ENCODE results near the gene SLC4A5.
"Not testable (repeated sequence)": the region's sequence is repeated elsewhere in the genome, so short reads cannot be mapped to it uniquely, and the experiment has no call there.

SLC4A5 gene

GRCh38 chr2:74201196-74201595 lies 142.0 kb downstream of the SLC4A5 start:
- no peak for DNase-seq

DNA sequence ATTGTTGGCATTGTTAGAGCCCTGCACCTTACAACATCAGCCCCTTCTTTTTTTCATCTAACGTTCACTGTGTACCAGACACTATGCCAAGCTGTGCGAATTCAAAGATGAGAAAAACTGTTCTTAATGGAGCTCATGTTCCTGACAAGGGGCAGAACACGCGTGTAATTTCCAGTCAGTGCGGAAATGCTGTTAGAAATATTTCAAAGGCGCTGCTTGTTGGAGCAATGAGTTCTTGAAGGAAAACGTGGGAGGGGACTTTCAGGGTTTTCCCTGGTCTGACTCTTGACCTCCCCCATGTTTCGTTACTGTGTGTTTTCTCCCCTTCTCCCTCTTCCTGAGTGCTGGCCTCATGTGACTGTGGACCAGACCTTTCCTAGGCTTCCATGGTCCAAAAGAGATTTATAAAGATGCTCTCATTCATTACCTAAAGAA lies 143.3 kb downstream of the SLC4A5 start:
- DNase-seq, result no peak

- peak in 1 of 56 donors; percentile 30 for DNase-seq
Observed at GRCh38 chr2:74199275-74199701, 143.9 kb downstream of the SLC4A5 start.

DNA sequence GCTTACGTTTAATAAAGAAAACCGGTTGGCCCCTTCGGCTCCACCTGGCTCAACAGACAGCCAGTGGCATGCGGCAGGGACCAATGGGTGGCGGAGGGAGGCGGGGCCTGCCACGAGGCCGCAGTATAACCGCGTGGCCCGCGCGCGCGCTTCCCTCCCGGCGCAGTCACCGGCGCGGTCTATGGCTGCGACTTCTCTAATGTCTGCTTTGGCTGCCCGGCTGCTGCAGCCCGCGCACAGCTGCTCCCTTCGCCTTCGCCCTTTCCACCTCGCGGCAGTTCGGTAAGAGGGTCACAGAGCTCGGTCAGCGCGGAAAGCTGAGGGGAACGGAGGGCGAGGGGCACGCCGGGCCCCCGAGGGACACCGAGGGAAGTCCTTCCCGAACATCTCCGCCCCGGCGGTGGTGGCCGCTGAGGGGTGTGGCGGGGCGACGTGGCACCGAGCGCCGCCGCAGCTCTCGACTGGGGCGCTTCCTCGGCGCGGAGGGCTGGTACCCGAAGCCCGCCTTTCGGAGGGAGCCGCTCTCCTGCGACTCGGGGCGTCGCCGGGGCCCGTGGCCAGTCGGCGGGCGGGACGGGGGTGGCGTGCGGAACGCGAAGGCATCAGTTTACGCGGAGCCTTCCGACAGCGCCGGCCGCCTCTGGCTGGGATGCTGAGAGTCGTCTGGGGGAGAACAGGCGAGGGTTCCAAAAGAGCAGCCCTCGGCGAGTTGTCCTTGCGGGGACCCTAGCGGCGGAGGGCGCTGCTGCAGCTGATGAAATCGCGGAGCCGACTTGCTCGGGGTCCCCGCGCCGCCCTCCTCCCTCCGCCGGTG lies 144.5 kb downstream of the SLC4A5 start, which contains the start of gene MTHFD2:
Gene MTHFD2, plus strand, starts transcription at position 155 of the 814 bp plus-strand sequence. Its CDS starts 27 bp downstream, at position 182.
- DNase-seq, result peak; percentile 21 to 86 (median 66)

DNA sequence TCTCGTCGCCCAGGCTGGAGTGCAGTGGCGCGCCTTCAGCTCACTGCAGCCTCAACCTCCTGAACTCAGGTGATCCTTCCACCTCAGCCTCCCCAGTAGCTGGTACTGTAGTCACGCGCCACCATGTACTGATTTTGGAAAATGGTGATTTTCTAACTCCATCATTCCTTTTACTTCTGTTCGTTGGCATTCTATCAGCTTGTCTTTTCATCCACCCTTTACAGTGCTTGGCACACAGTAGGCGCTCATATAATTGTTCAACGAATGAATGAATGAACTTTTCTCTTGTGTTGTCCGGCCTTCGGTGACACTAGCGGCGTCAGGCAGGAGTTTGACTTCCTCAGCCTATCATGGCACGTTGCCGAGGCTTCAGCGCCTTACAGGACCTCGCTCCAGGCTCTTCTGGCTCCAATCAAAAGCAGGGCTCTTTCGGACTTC lies 145.2 kb downstream of the SLC4A5 start:
- peak in 1 of 56 donors; percentile 48 for DNase-seq

DNA sequence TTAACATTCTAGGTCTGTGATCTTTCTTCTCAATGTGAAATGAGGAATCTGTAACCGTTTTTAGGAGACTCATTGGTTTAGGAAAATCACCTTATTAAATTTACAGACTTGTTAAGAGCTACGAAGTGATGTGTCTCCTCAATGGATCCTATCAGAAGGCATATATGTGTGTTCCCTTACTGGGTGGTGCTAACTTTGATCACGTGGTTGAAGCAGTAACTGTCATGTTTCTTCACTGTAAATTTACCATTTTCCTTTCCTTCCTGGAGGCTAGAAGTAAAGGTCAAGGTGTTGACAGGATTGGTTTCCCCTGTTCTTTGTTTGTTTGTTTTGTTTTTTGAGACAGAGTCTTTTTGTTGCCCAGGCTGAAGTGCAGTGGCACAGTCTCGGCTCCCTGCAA lies 146.2 kb downstream of the SLC4A5 start:
- no peak for DNase-seq

DNA sequence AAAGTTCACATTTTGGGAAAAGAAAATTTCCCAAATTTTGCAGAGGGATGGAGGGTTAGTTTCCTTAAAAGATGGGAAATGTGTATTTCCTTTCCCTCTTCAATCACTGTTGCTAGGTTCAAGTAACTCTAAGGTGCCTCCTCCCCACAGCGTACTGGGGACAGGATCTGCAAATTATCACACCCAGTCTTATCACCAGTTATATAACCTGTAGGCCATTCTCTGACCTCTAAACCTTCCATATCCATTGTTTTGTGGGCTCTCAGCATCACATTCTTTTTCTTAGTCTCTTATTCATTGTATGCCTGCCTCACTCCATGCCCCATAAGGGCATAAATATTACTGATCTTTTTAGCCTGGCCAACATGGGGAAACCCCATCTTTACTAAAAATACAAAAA lies 148.4 kb downstream of the SLC4A5 start:
- no peak for DNase-seq

GRCh38 chr2:74191596-74192380 lies 151.4 kb downstream of the SLC4A5 start:
- DNase-seq, result no peak

DNA sequence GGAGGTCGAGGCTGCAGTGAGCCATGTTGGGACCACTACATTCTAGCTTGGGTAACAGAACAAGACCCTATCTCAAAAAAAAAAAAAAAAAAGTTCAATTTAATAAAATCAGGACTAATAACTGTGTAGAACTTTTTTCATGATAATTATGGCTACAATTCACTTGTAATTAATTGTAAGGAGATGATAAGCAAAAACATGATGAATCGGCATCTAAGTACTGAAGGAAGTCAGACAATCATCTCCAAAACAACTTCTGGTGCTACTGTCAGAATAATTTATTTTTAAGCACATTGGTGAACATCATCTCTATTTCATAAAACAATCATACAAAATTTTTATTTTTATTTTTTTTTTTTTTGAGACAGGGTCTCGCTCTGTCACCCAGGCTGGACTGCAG lies 154.5 kb downstream of the SLC4A5 start:
- no peak for DNase-seq

DNA sequence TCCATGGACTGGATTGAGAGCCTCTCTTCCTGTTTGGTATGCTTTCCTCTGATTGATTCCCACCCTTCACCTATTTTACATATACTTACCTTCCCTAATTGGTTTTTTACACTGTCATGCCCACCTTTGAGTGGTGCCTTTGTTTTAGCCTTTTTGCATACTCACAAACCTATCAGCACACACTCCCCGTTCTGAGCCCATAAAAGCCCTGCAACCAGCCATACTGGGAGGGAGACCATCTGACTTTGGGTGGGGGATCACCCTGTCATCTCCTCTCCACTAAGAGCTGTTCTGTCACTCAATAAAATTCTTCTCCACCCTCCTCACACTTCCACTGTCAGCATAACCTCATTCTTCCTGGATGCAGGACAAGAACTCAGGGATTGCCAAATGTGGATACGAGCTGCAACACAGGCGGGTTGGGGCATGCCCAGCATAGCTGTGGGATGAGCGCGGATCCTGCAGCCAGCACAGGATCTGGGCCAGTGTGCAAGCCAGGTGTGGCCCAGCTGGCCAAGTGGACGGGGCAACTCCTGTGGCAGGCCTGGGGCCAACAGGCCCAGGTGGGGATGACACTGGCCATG lies 155.1 kb downstream of the SLC4A5 start:
- no peak for DNase-seq

DNA sequence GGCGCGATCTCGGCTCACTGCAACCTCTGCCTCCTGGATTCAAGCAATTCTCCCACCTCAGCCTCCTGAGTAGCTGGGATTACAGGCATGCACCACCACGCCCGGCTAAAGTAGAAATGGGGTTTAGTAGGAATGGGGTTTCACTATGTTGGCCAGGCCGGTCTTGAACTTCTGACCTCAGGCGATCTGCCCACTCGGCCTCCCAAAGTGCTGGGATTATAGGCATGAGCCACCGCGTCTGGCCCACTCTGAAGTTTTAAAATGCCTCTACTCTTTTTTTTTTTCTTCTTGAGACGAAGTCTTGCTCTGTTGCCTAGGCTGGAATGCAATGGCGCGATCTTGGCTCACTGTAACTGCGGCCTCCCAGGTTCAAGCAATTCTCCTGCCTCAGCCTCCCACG lies 156.5 kb downstream of the SLC4A5 start:
- DNase-seq, result not testable (repeated sequence)

GRCh38 chr2:74186038-74186437 lies 157.2 kb downstream of the SLC4A5 start:
- DNase-seq, result peak in 12 of 56 donors; percentile 2 to 36 (median 9)

DNA sequence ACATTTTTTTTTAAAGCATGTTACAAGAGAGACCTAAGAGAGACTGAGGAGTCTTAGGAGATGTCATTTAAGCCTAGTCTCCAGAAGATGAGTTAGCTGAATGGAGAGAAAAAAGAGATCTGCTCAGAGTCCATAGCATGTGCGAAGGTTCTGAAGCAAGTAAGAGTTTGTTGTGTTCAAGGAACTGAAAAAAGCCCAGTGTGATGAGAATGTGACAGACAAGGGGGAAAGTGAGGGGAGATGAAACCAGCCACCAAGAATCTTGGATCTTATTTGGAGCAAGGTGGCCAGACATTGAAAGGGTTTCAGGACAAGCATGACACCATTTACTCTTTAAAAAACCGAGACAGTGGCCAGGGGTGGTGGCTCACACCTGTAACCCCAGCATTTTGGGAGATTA lies 159.3 kb downstream of the SLC4A5 start:
- no peak for DNase-seq

- DNase-seq, result peak in 20 of 56 donors; percentile 2 to 45 (median 19)
Observed at GRCh38 chr2:74181739-74182138, 161.5 kb downstream of the SLC4A5 start.

DNA sequence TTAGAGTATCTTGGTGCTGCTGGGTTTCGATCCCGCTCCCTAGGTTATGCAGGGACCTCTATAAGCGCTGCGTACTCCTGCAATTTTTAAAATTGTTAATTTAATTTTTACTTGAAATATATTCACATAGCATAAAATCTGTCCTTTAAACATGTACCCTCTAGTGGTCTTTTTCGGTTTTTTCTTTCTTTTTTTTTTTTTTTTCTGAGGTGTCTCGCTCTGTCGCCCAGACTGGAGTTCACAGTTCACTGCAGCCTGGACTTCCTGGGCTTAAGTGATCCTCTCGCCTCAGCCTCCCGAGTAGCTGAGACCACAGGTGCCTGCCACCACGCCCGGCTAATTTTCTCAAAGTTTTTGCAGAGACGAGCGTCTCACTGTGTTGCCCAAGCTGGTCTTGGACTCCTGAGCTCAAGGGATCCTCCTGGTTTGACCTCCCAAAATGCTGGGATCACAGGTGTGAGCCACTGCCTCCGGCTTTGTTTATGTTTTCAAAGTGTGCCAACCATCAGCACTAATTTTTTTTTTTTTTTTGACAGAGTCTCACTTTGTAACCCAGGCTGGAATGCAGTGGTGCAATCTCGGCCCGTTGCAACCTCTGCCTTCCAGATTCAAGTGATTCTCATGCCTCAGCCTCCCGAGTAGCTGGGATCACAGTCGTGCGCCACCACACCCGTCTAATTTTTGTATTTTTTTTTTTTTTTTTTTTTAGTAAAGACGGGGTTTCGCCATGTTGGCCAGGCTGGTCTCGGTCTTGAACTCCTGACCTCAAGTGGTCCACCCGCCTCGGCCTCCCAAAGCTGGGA lies 164.0 kb downstream of the SLC4A5 start:
- DNase-seq, result peak in 3 of 56 donors; percentile 13 to 30 (median 27)

GRCh38 chr2:74178211-74179062 lies 164.8 kb downstream of the SLC4A5 start, which contains the start of gene MOB1A:
TSS of gene MOB1A (minus strand) at chr2:74178879. CDS start at chr2:74178674, 205 bp downstream.
- DNase-seq, result peak; percentile 53 to 99 (median 95)

DNA sequence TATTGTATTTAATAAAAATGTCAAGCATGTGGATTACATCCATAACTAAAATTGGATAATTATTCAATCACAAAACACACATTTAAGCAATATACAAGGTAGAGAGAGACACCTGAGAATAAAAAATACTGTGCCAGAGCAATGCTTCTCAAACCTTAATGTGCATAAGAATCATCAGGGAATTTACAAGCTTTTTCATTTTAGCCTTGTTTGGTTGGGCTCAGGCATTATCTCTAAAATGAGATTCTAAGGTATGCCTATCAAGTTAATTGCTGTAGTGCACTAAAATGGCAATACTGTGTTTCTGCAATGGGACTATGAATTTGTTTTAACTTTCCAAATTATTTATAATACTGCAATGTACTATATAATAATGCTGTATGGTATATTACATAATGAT lies 165.5 kb downstream of the SLC4A5 start:
- no peak for DNase-seq

DNA sequence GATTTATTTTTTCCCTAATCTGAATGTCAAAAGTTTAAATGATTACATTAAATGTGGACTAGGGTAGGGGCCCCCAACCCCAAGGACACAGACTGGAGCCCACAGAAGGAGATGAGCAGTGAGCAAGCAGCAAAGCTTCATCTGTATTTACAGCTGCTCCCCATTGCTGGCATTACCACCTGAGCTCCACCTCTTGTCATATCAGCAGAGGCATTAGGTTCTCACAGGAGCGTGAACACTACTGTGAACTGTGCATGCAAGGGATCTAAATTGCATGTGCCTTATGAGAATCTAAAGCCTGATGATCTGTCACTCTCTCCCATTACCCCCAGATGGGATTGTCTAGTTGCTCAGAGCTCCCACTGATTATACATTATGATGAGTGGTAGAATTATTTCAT lies 168.3 kb downstream of the SLC4A5 start:
- no peak for DNase-seq

DNA sequence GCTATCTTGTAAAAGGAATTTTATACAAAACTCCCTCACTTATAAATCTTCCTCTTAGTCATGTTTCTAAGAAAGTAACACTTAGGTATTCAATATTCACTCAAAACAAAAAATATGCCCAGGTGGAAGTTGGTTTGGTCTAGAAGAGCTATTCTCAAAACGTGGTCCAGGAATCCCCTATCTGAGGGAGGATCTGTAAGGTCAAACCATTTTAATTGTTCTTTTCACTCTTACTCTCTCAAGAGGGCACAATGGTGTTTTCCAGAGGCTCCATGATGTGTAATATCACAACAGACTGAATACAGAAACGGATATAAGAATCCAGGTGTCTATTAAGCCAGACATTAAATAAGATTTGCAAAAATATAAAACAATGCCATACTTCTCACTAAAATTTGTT lies 174.5 kb downstream of the SLC4A5 start:
- DNase-seq, result no peak

Data from nucleus accumbens (tissue), 56 donors.